T-cell (primary cell): ENCODE measurements around the gene MIER3. TPM values are rescaled to one million over a fixed set of nuclear protein-coding genes. Genes with fewer than 3 reads are reported as not detected.

Source experiments
- ATAC-seq, 4 experiments: fragments of 200-7000 bp in 3 of 4; fragments of 150-1000 bp in 1 of 4; cut with Tn5 transposase; replicated peaks in 1 of 4; 1 replicate in 3 of 4; 2 replicates in 1 of 4; pipeline ENCODE4 v1.10.0; 2021; ENCODE audit warnings: moderate library complexity in 3 of 4, mild to moderate bottlenecking in 2 of 4, moderate number of reproducible peaks in 1 of 4
- CTCF ChIA-PET, 2 donors: fragments of 300-600 bp; sonication (Branson Sonifier 250); formaldehyde crosslinking; loops; one replicate each; lab custom pipeline; 2022; ENCODE audit warnings: antibody characterized with exemption in 2 of 2; lab: Charles Lee
- POLR2A ChIA-PET, 2 donors: fragments of 300-600 bp; sonication (Branson Sonifier 250); formaldehyde crosslinking; loops; one replicate each; lab custom pipeline; 2022; ENCODE audit warnings: antibody characterized with exemption in 2 of 2; lab: Charles Lee
- DNase-seq, 35 experiments: peaks; one replicate each; pipeline versions ENCODE4 v3.0.0 to v3.0.0-alpha.2; 2013 to 2023
- H3K27ac ChIP-seq: one replicate; pipeline ENCODE4 v1.5.1; 2013; ENCODE audit warnings: low read length
- H3K27me3 ChIP-seq, 2 experiments: replicated peaks in 1 of 2; 1 replicate in 1 of 2; 2 replicates in 1 of 2; pipeline versions ENCODE4 v1.6.1 to v1.7.0; 2013; ENCODE audit warnings: low read length in 1 of 2, mixed read lengths in 1 of 2; ENCODE audit not compliant: control insufficient read depth in 2 of 2, insufficient read depth in 2 of 2; ENCODE audit errors: extremely low read depth in 1 of 2
- H3K36me3 ChIP-seq, 2 donors: 1 replicate in 1 of 2; 2 replicates in 1 of 2; pipeline versions ENCODE4 v1.6.1 to v1.7.0; 2013; ENCODE audit warnings: low read length in 1 of 2; ENCODE audit not compliant: control insufficient read depth in 2 of 2, insufficient read depth in 1 of 2; ENCODE audit errors: extremely low read depth in 1 of 2
- H3K4me1 ChIP-seq, 2 experiments: 1 replicate in 1 of 2; 2 replicates in 1 of 2; pipeline versions ENCODE4 v1.6.1 to v1.7.0; 2013; ENCODE audit warnings: low read length in 2 of 2, mixed read lengths in 1 of 2; ENCODE audit not compliant: insufficient read depth in 2 of 2, control insufficient read depth in 1 of 2; ENCODE audit errors: extremely low read depth in 1 of 2
- H3K4me3 ChIP-seq, 2 donors: 1 replicate in 1 of 2; 2 replicates in 1 of 2; pipeline versions ENCODE4 v1.5.1 to v1.7.0; 2013; ENCODE audit warnings: mild to moderate bottlenecking in 2 of 2, low read length in 1 of 2, moderate library complexity in 1 of 2; ENCODE audit not compliant: control insufficient read depth in 1 of 2; ENCODE audit errors: extremely low read depth in 1 of 2
- H3K9me3 ChIP-seq: 2 replicates; pipeline ENCODE4 v1.7.0; 2013
- H3K27ac Mint-ChIP-seq, 2 donors: one replicate each; pipeline ENCODE4 v1.8.0; 2020 to 2021; ENCODE audit warnings: mild to moderate bottlenecking in 2 of 2, mixed read lengths in 2 of 2
- H3K27me3 Mint-ChIP-seq, 2 donors: one replicate each; pipeline ENCODE4 v1.8.0; 2021 to 2022; ENCODE audit warnings: mixed read lengths in 2 of 2
- H3K36me3 Mint-ChIP-seq: one replicate; pipeline ENCODE4 v1.8.0; 2021; ENCODE audit warnings: mixed read lengths
- H3K4me1 Mint-ChIP-seq, 3 donors: one replicate each; pipeline ENCODE4 v1.8.0; 2020 to 2022; ENCODE audit warnings: mixed read lengths in 3 of 3, mild to moderate bottlenecking in 1 of 3
- H3K4me3 Mint-ChIP-seq, 3 donors: one replicate each; pipeline ENCODE4 v1.8.0; 2020 to 2022; ENCODE audit warnings: mild to moderate bottlenecking in 3 of 3, mixed read lengths in 3 of 3, moderate library complexity in 3 of 3
- H3K9me3 Mint-ChIP-seq, 3 donors: one replicate each; pipeline ENCODE4 v1.8.0; 2020 to 2022; ENCODE audit warnings: mixed read lengths in 3 of 3
- WGBS: methylation state at CpG from one replicate; pipeline ENCODE4 v1.1.5; 2013; ENCODE audit warnings: missing lambda C conversion rate; ENCODE audit not compliant: insufficient coverage; 5-methylcytosine and 5-hydroxymethylcytosine counted together
- total RNA-seq, 35 experiments: library from RNA in 6 of 35; stranded (reverse) in 6 of 35; fragments of 120-200 nt in 1 of 35; gene quantifications; one replicate each; pipeline versions ENCODE4 v1.2.1 to v1.2.4 and lab custom pipeline; 2013 to 2026

MIER3 gene
- total RNA-seq, 5 donors from 2014 or later (not counting 1 experiment from before 2014, with no cell fraction given): 21.3 to 25.9 (median 23.6) TPM

- peaks cover 0 to 21% of the 10 kb centered on the region in 2 experiments for H3K27me3 ChIP-seq
- DNase-seq: no peak
- ChIA-PET POLR2A (no interaction called here), CTCF (no interaction called here)
- H3K9me3 Mint-ChIP-seq: no peaks in the 10 kb centered on the region
- peaks cover 31 to 53% of the 10 kb centered on the region in 2 donors for H3K27me3 Mint-ChIP-seq
- ATAC-seq: no peak
- no peaks in the 10 kb centered on the region for H3K36me3 Mint-ChIP-seq
- H3K4me1 Mint-ChIP-seq: no peaks in the 10 kb centered on the region
- no CpG with 5 or more reads among the region's 5 CpGs for WGBS
- H3K9me3 ChIP-seq: no peaks in the 10 kb centered on the region
- no peak overlapping the region for H3K27ac Mint-ChIP-seq
- no peak overlapping the region for H3K27ac ChIP-seq
- H3K4me3 Mint-ChIP-seq: no peak overlapping the region
- no peaks in the 10 kb centered on the region for H3K36me3 ChIP-seq
- no peaks in the 10 kb centered on the region for H3K4me1 ChIP-seq
- H3K4me3 ChIP-seq: no peak overlapping the region
These were observed 11.3 kb upstream of the MIER3 start for GRCh38 chr5:56963246-56963645.

DNA sequence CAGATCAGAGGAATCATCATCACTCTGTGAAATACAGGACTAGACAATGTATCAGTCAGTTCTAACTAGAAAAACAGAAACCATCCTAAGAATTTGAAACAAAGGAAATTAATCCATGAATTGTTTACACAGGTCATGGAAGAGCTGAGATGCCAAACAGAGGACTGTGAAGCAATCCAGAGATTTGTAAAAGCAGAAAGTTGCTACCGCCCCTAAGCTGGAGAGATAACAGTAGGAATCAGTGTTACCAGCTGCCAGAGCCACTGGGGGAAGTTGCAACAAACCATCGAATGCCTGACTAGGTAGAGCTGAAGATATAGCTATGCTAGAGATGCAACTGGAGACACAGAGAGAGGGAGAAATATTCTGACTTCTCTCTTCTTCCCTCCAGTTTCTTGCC is 10.4 kb upstream of the MIER3 start:
- ChIA-PET CTCF (no interaction called here), POLR2A (no interaction called here)
- WGBS: 100% methylated on average over 1 of the region's 2 CpGs
- Histone ChIP-seq H3K27me3 (peaks cover 0 to 21% of the 10 kb centered on the region in 2 experiments), H3K9me3 (no peaks in the 10 kb centered on the region), H3K4me1 (no peaks in the 10 kb centered on the region), H3K4me3 (no peak overlapping the region), H3K36me3 (no peaks in the 10 kb centered on the region), H3K27ac (no peak overlapping the region)
- no peak for ATAC-seq
- DNase-seq: no peak
- H3K4me1 Mint-ChIP-seq: no peaks in the 10 kb centered on the region
- H3K27me3 Mint-ChIP-seq: peaks cover 35 to 58% of the 10 kb centered on the region in 2 donors
- H3K4me3 Mint-ChIP-seq: no peak overlapping the region
- H3K27ac Mint-ChIP-seq: no peak overlapping the region
- H3K36me3 Mint-ChIP-seq: no peaks in the 10 kb centered on the region
- H3K9me3 Mint-ChIP-seq: no peaks in the 10 kb centered on the region

- H3K4me1 Mint-ChIP-seq: no peaks in the 10 kb centered on the region
- no peaks in the 10 kb centered on the region for H3K9me3 Mint-ChIP-seq
- no peak for DNase-seq
- H3K4me1 ChIP-seq: no peaks in the 10 kb centered on the region
- H3K36me3 ChIP-seq: no peaks in the 10 kb centered on the region
- ATAC-seq: no peak
- ChIA-PET POLR2A (no interaction called here), CTCF (no interaction called here)
- H3K4me3 Mint-ChIP-seq: no peak overlapping the region
- H3K27me3 ChIP-seq: peaks cover 0 to 21% of the 10 kb centered on the region in 2 experiments
- no peak overlapping the region for H3K27ac Mint-ChIP-seq
- H3K27me3 Mint-ChIP-seq: peaks cover 35 to 57% of the 10 kb centered on the region in 2 donors
- H3K4me3 ChIP-seq: no peak overlapping the region
- 86% methylated on average over 4 of the region's 6 CpGs for WGBS
- no peak overlapping the region for H3K27ac ChIP-seq
- no peaks in the 10 kb centered on the region for H3K9me3 ChIP-seq
- H3K36me3 Mint-ChIP-seq: no peaks in the 10 kb centered on the region
These were observed 9.8 kb upstream of the MIER3 start for GRCh38 chr5:56961746-56962145.

DNA sequence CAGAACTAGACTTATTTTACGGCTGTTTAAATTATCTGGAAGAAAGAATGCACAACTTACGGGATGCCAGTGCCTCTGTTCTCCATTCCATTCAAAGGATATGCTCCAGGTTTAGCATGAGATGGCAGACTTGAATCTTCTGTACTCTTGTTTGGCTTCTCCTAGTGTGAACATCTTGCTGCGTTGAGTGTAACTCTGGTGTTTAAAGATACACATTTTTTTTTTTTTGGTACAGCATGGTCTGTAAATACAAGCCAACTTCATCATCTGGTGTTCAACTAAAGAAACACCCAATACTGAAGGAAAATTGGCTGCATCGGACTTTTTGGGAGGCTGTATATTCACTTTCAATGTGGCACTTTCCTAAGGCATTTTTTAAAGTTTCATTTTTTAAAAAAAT is 7.4 kb upstream of the MIER3 start:
- Mint-ChIP-seq H3K4me3 (no peak overlapping the region), H3K27me3 (peaks cover 39 to 49% of the 10 kb centered on the region in 2 donors), H3K9me3 (no peaks in the 10 kb centered on the region), H3K36me3 (no peaks in the 10 kb centered on the region), H3K27ac (no peak overlapping the region), H3K4me1 (no peaks in the 10 kb centered on the region)
- Histone ChIP-seq H3K36me3 (no peaks in the 10 kb centered on the region), H3K9me3 (no peaks in the 10 kb centered on the region), H3K27ac (no peak overlapping the region), H3K27me3 (peaks cover 0 to 11% of the 10 kb centered on the region in 2 experiments), H3K4me3 (no peak overlapping the region), H3K4me1 (no peaks in the 10 kb centered on the region)
- ChIA-PET POLR2A (no interaction called here), CTCF (no interaction called here)
- WGBS: 92% methylated on average over 2 of the region's 4 CpGs
- no peak for DNase-seq
- no peak for ATAC-seq

DNA sequence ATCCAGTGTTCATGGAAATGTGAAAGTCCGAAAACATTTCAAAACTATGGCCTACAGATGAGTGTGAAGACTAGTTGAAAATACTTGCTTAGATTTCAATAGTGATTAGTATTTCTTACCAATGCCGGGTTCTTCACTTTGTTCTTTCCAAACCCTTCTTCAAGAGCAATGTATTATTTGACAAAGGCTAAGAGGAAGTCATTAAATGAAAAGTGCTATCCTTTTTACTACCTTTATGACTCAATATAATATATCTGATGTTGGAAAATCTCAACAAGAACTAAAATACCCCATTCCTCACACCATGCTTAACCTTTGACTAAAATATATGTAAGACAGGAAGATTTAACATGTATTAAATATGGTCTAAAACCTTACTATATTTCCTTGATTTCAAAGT is 6.7 kb upstream of the MIER3 start:
- Mint-ChIP-seq H3K27me3 (peaks cover 43 to 52% of the 10 kb centered on the region in 2 donors), H3K4me1 (no peaks in the 10 kb centered on the region), H3K27ac (no peak overlapping the region), H3K4me3 (no peak overlapping the region), H3K9me3 (no peaks in the 10 kb centered on the region), H3K36me3 (no peaks in the 10 kb centered on the region)
- Histone ChIP-seq H3K27me3 (peaks cover 0 to 12% of the 10 kb centered on the region in 2 experiments), H3K4me3 (no peak overlapping the region), H3K36me3 (no peaks in the 10 kb centered on the region), H3K27ac (no peak overlapping the region), H3K4me1 (no peaks in the 10 kb centered on the region), H3K9me3 (no peaks in the 10 kb centered on the region)
- ChIA-PET POLR2A (no interaction called here), CTCF (interaction anchor here in 1 of 2 donors (0.5 kb wide), 1 partner anchor 215 kb away, joined by 3 read pairs; no protein-coding TSS in a partner anchor)
- DNase-seq (no peak), ATAC-seq (no peak)
- no CpG with 5 or more reads among the region's 2 CpGs for WGBS

DNA sequence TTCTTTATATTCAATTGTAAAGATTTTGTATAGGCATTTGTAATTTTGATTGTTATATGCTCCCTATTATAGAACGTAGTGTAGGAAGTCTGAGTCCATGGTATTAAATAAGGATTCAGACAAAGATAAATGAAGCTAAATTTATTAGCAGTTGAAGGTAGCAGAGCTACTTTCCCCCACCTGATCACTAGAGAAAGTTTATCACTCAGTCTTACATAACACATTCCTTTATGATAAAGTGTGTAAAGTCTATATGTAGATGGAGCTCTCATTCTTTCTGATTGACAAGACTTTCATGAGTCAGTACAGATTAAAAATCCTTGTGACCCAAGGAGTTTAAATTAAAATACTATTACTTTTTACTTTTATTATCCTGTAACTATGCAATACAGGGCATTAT is 2.3 kb upstream of the MIER3 start:
- no peaks in the 10 kb centered on the region for H3K36me3 ChIP-seq
- Mint-ChIP-seq H3K27ac (no peak overlapping the region), H3K4me1 (peaks cover 18 to 24% (median 20%) of the 10 kb centered on the region in 3 donors), H3K36me3 (no peaks in the 10 kb centered on the region), H3K9me3 (no peaks in the 10 kb centered on the region), H3K27me3 (peaks cover 25 to 35% of the 10 kb centered on the region in 2 donors), H3K4me3 (no peak overlapping the region)
- H3K27ac ChIP-seq: no peak overlapping the region
- peaks cover 11% of the 10 kb centered on the region in 2 experiments for H3K4me1 ChIP-seq
- WGBS: no CpG with 5 or more reads among the region's 1 CpG
- H3K4me3 ChIP-seq: no peak overlapping the region
- no peak for ATAC-seq
- peaks cover 0 to 3% of the 10 kb centered on the region in 2 experiments for H3K27me3 ChIP-seq
- H3K9me3 ChIP-seq: no peaks in the 10 kb centered on the region
- CTCF ChIA-PET: no interaction called here
- DNase-seq: no peak
- POLR2A ChIA-PET: no interaction called here
